ENCODE measurements around the gene CORO6.

Gene CORO6

GRCh38 chr17:29591737-29592608, 30.7 kb downstream of the CORO6 start:
- DNase-seq (ENCODE audit: low read depth in 2 of 2), result peak in 1 of 2 experiments; percentile 56

DNA sequence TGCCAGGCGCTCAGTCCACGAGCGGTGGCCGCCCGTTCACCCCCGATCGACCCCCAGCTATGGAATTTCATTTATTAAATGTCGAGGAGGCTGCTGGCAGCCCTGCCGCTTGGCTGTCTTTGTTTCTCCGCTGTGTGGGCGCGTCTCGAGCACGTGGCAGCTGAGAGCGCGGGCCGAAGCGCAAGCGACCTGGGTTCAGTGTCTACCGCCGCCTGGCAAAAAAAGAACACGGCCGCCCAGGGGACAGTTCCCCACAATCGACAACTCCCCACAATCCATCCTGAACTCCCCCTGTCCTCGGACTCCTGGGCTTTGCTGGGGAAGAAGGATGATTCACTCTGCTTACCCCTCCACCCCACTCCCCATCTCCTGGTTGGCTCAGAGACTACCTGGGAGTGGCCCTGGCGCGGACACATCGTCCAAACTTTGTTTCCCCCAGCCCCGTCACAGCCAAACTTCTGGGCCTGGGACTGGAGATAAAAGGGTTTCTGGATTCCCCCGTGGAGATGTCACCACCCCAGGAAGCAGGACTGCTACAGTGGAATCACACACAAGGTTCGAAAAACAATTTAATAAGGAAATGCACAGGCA, 31.5 kb downstream of the CORO6 start:
- DNase-seq (ENCODE audit: low read depth in 2 of 2), result no peak

DNA sequence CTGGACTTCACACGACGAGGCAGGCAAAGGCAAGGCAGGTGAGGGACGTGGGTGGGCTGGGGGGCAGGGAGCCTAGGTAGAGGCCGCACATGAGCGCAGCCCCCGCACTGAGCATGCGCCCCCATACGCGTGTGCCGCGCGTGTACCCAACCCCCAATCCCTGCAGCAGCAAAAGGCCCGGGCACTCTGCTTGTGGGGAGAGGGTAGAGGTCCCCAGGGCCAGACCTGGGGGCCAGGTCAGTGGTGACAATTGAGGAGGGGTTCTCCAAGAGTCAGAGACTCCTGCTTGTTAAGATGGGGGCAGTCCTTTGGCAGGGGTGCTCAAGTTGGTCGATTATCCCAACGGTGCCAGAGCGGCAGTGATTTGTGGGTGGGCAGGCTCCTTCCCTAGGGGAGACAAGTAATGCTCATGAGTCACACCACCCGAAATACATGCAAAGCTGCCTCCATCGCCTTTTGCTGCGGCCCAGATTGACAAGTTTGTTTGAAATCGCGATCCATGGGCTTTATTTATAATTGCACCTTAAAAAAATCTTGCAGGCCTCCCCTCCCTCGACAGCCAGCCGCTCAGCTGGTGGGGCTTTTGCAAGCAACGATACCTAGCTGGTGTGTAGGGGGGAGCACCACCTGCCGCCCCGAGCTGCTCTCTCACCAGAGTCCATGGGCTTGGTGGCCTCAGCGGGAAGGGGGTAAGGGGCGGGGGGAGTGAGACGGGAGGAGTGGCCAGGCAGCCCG, 32.1 kb downstream of the CORO6 start:
- DNase-seq (ENCODE audit: low read depth in 2 of 2), result no peak

- peak; percentile 61 to 65 for DNase-seq (ENCODE audit: low read depth in 2 of 2)
Measured at GRCh38 chr17:29589524-29590410, 32.9 kb downstream of the CORO6 start, which contains the start of gene GIT1. Gene GIT1, minus strand, starts transcription at chr17:29589648. Its CDS starts 270 bp downstream, at chr17:29589378.

GRCh38 chr17:29588562-29589411, 33.9 kb downstream of the CORO6 start:
- DNase-seq (ENCODE audit: low read depth in 2 of 2), result no peak

DNA sequence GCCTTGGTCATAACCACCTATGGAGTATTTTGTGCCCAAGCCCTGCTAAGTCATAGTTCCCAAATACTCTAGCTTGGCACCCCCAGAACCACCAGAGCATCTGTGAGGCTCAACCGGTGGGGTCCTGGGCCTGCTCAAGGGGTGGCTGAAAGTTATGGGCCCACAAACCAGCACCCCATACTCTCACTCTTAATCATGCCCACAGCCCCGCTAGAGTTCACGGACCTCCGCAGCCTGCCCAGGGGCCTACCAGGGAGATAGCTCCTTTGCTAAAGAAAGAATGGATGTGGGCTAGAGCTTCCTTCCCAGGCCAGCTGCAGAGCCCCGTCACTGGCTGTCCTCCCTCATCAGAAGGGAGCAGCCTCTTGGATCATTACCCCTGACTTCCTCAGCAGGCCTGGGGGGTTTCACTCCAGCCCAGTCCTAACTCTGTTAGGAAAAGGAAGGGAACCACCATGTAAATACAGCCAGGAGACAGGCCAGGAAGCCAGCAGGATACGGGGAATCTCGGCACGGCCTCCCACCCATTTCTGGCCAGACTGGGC, 34.6 kb downstream of the CORO6 start:
- no peak for DNase-seq (ENCODE audit: low read depth in 2 of 2)

DNA sequence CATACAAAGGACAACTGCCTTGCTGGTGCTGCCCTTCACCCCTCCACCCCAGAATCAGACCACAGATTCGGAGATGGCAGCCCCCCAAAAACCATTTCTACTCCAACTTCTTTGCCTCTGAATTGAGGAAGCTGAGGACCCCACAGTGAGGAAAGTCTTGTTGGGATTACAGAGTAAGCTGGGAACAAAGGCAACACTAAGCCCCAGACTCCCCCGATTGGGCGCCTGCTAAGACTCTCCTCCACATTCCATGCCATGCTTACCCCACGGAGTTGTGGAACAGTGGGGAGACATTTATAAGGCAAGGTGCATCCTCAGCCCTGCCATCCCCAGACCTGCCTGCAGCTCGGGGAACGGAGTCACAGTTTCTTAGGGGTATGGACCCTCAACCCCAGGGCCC, 35.1 kb downstream of the CORO6 start:
- DNase-seq (ENCODE audit: low read depth in 2 of 2), result no peak

- DNase-seq (ENCODE audit: low read depth in 2 of 2), result no peak
Measured at GRCh38 chr17:29586676-29587469, 35.8 kb downstream of the CORO6 start.

- no peak for DNase-seq (ENCODE audit: low read depth in 2 of 2)
Measured at GRCh38 chr17:29585080-29585751, 37.5 kb downstream of the CORO6 start.

DNA sequence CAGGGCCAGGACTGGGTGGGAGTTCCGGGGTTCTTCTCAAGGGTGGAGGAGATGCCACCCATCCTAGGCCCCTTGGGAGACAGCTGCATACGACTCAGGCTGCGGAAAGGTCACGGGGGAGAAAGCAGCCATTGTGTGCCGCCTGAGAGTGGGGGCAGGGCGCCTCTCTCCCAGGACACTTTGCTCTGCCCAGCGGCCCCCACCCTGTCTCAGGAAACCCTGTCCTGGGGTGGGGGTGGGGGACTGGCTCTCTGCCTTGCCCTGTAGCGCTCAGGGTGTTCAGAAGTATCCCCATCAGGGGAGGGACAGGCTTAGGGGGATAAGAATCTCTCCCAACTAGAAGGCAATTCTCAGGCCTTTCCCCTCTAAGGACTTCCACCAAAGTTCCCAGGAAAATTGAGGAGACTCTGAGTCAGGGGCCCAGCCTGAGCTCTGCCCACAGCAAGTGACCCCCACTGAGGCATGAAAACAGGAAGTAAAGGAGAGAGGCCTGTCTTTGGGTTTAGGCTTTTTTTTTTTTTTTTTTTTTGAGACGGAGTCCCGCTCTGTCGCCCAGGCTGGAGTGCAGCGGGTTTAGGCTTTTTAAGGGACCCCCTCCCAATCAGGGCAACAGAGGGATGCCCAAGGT, 38.1 kb downstream of the CORO6 start:
- DNase-seq (ENCODE audit: low read depth in 2 of 2), result no peak

DNA sequence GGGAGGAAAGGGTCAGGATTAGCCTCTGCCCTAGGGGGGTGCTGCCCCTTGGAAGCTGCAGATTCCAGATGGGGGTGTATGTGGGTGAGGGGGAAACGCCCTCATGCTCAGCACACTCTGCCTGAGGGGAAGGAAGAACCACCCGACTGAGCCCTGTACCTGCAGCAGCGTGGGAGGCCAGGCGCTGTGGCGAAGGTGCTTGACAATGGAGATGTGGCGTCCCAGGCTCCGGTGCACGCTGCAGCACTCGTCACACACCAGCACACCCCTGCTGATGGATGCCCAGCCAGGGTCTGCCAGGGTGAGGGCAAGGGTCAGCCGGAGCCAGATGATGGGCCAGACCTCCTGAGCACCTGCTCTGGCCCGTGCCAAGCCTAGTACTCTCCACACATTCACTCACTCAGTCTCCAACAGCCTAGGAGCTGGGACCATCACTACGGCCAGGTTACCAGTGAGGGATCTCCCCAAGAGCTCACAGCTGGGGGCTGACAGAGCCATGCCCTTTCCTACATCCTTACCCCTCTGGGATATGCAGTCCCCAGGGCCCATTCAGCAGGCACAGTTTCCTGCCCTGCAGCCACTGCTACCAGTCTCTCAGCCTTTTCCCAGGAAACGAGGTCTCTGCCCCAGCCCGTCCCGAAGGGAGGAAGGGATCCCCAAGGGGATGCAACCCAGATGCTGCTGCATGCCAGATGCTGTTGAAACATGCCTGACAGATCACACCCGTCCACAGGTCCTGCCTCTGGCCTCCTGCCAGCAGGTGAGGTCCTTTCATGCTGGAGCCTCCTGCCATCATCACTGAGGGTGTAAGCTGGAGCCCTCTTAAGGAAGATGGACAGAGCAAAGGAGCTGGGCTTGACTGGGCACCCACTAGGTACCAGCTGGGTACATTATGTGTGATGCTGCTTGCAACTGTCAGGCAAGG, 39.1 kb downstream of the CORO6 start:
- no peak for DNase-seq (ENCODE audit: low read depth in 2 of 2)

DNA sequence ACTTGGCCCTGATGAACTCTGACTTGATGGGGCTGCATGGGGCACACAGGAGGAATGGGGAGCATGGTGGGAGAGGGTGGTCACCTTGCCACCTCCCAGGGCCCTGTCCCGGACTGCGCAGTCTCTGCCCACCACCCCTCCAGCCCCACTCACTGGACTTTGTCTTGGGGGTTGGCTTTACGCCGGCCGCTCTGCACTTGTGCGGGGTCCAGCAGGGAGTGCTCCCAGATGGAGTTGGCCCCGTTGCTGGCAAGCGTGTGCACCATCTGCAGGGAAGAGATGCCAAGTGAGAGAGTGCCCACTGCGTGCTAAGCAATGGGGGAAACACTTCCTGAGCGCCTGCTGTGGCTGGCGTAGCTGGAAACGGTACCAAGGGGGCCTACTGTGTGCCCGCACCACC, 39.9 kb downstream of the CORO6 start:
- DNase-seq (ENCODE audit: low read depth in 2 of 2), result no peak

DNA sequence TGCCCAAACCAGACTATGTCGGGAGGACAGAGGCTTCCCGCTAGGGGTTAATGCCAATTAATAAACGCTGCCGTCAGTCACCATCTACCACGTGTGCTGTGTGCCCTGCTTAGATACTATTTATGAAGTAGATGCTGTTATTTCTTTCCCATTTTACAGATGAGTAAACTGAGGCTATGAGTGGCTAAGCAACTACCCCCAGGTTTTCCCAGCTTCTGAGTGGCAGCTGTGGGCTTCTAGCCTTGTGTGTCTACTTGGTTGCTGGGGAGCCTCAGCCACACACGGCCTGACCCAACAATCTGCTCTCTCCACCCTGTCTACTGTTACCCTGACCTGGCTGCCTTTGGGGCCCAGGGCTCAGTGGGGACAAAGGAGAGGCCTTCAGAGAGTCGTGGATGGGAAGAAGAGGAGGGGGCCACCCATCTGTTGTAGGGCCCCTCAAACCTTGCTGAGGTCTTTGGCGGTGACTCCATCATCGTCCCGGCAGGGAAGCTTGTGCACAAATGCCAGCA, 40.4 kb downstream of the CORO6 start:
- no peak for DNase-seq (ENCODE audit: low read depth in 2 of 2)

GRCh38 chr17:29581583-29582253, 41.0 kb downstream of the CORO6 start:
- no peak for DNase-seq (ENCODE audit: low read depth in 2 of 2)

DNA sequence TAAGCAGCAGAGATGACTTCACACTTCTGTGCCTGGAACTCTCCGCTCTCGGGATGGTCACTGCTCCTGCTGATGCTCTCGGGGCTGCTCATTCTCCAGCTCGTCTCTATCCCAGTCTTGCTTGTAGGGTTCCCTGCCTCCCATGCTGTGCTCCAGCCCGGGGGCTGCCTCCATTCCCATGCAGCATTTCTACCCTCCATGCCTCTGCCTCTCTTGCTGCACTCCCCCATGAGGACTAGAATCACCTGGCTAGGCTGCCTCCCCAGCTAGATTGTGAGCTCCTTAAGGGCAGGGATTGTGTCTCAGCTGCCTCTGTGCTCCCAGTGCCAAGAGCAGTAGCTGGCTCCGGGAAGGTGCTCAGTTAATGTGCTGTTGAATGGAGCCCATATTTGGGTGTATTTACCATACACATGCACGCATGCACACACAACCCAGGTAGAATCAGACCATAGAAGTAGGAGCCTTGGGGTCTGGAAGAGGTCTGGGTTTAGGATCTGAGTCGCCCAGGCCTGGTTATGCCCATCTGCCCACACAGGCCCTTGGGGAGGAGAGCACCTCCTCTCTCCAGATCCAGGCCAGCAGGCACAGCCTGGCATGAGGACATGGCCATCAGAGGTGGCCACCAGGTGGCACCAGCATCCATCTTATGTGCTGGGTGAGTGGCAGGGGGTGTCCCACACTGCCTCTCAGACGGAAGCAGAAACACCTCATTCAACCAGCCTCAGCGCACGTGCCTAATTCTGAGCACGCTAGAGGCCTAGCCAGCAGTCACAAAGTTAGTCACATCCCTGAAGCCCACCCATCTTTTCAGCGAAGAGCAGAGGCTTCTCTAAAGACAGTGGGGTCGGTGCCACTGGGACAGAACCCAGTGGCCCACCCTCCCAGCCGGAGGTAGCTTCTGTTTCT, 42.6 kb downstream of the CORO6 start:
- peak in 1 of 2 experiments; percentile 51 for DNase-seq (ENCODE audit: low read depth in 2 of 2)

Data from fibroblast of skin of left quadriceps (primary cell).